Right renal cortex interstitium (tissue), 3 donors: Measurements from ENCODE around the gene FAM78A. TPM values are rescaled to one million over a fixed set of nuclear protein-coding genes. Genes with fewer than 3 reads are reported as not detected.

Source experiments
- DNase-seq, 3 donors: peaks; one replicate each; pipeline ENCODE4 v3.0.0-alpha.2; 2013; ENCODE audit warnings: low read depth in 3 of 3, low spot score in 2 of 3
- polyA plus RNA-seq, 3 donors: library from polyadenylated mRNA; unstranded; fragments of 120-200 nt; gene quantifications; one replicate each; pipeline ENCODE4 v1.2.1, GENCODE V29; 2013; ENCODE audit not compliant: insufficient read length in 3 of 3

FAM78A gene, protein sequence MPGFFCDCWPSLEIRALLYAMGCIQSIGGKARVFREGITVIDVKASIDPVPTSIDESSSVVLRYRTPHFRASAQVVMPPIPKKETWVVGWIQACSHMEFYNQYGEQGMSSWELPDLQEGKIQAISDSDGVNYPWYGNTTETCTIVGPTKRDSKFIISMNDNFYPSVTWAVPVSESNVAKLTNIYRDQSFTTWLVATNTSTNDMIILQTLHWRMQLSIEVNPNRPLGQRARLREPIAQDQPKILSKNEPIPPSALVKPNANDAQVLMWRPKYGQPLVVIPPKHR
- polyA plus RNA-seq, result 1 to 10 TPM; 2.3 to 3.1 (median 2.5) TPM

DNA sequence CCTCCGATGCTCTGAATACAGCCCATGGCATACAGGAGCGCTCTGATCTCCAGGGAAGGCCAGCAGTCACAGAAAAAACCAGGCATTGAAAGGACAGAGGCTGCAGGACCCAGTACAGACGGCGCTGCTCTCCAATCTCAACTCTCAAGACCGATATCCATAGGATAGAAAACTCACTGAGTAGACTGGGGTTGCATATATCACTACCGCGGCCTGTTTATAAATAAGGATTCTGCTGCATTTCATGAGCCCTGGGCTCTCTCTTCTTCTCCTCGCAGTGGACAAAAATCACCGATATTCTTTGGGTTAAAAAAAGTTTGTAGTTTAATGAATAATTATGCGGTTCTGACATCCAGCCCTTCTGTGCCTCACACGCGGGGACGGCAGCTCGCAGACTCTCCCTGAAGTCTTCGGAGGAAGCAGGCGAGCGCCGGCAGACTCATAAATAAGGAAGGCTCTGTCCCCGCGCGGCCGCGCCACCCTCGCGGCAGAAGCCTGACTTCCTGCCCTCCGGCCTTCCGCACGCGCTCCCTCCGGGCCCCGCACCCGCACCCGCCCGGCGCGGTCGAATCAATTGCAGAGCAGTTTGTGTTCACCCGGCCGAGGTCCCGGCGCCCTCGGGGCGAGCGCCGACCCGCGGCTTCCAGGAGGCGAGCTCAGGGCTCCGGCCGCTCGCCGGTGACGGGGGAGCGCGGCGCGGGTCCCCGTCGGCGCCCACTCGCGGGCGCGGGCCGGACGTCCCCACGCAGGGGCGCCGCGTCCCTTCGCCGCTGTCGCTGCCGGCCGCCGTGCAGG is at the start of gene FAM78A:
Gene FAM78A, minus strand, starts transcription at position 417 of the 795 bp plus-strand sequence. Its CDS starts 331 bp downstream, at position 86.
- DNase-seq, result no peak

DNA sequence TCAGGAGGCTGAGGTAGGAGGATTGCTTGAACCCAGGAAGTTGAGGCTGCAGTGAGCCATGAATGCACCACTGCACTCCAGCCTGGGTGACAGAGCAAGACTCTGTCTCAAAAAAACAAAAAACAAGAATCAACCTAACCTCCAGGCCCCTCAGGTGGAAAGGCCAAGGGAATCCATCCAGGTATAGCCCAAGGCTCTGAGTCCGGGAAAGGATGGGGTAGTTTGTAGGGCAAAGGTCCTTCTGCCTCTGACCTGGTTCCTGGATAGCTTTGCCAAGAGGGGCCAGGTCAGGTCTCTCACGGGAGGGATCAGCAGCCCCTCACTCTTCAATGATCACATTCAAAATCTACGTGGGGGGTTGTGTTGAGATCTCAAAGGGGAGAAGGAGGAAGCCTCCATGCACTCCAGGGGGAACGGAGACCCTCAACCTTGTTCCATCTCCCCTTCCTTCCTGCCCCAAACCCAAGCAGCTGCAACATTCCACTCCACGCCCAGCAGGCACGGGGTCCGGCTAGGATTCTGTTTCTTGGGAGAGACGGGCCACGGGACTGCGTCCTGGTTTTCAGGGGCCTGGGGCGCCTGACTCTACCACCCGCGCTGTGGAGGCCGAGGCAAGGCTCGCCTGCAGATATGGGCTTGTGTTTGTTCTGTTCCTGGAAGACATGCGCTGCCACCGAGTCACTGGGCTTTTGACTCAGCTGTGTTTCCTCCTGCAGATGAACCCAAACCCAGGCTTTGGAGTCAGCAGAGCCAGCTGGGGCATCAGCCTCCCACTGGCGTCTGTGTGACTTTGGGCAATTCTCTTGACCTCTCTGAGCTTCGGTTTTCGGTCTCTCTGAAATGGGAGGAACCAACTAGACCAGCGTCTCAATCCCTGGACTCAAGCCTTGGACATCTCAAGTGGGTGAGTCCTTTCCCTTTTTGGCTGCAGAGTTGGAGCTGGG is 48.7 kb upstream of the FAM78A start:
- no peak for DNase-seq

DNA sequence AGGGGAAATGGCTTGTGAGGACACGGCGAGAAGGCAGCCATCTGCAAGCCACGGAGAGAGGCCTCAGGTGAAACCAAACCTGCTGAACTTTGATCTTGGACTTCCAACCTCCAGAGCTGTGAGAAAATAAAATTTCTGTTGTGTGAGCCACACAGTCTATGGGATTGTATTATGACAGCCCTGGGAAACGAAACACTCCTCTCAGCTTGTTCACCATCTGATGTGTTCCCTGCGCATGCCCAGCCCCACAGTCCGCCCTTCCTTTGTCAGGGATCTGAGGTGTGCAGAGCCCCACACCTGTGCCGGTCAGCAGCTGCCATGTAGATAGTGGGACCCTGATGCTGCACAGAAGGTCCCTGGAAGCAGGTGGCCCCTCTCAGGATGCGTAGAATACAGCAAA is 47.3 kb upstream of the FAM78A start:
- no peak for DNase-seq

DNA sequence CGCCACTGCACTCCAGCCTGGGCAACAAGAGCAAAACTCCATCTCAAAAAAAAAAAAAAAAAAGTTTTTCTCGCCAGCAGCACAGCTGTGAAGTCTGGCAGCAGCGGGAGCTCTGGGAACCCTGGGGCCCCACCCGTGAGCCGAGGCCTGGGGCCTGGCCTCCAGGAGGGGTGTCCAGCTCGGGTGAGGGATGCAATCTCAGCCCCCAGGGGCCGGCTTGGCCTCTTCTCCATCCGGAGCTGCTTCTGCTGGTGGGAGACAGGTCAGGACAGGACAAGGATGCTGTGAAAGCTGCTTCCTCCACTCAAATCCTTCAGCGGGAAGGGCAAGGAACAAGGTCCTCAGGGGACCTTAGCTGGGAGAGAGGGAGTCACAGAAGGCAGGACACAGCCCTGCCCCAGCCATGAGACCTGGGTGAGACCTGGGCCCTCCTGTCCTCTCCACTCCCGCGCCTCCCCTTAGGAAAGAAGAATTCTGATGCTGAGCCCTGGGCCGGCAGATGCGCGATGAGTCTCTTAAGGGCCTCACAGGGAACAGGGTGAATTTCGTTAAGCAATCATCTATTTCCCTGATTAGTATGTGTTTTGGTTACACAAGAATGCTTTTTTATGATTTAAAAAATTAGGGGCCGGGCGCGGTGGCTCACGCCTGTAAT is 43.8 kb upstream of the FAM78A start:
- DNase-seq, result no peak

GRCh38 chr9:131319486-131319885 is 43.2 kb upstream of the FAM78A start:
- DNase-seq, result no peak

GRCh38 chr9:131318231-131319085 is 42.1 kb upstream of the FAM78A start:
- DNase-seq, result no peak

GRCh38 chr9:131312822-131313770 is 36.8 kb upstream of the FAM78A start:
- no peak for DNase-seq

DNA sequence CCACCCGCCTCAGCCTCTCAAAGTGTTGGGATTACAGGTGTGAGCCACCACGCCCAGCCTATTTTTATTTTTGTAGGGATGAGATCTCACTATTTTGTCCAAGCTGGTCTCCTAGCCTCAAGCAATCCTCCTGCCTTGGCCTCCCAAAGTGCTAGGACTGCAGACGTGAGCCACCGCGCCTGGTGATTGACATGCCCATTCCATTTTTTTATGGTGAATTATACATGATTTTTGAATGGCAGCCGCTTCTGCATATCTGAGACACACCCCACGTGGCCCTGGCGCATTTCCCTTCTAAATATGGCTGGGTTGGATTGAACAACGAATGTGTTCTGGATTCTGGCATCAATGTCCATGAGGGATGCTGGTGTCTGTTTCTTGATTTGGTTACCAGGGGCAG is 35.9 kb upstream of the FAM78A start:
- no peak for DNase-seq

- no peak for DNase-seq
These were observed 34.7 kb upstream of the FAM78A start for GRCh38 chr9:131310833-131311554.

DNA sequence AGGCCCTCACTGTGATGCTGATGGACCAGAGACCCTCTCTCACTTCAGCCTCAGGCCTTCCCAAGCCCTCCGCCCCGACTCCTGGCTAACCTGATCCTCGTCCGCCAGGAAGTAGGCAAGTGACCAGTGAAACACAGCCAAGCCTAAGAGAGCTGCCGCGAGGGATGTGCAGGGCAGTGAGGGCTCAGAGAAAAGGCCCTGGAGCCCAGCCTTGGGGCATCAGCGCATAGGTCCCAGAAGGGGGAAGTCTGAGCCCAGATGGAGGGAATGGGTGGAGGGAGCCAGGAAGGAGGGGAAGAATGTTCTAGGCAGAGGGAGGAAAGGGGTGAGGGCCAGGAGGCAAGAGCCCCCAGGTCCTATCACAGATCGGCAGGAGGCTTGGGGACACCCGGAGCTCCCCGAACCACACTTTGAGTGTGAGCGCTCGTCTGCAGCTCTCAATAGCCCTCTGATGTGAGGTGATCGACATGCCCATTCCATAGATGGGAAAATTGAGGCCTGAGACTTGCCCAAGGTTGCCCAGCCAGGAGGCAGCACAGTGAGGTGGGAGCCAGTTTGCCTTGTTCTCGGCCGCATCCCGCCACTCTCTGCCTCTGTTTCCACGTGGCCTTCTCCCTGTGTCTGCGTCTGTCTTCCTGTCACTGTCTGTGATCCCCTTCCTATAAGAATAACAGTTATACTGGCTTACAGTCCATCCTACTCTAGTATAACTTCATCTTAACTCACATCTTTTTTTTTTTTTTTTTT is 33.4 kb upstream of the FAM78A start:
- DNase-seq, result no peak

GRCh38 chr9:131308906-131309529 is 32.7 kb upstream of the FAM78A start:
- DNase-seq, result no peak

GRCh38 chr9:131308452-131308851 is 32.1 kb upstream of the FAM78A start:
- DNase-seq, result no peak

- DNase-seq, result no peak
These were observed 31.7 kb upstream of the FAM78A start for GRCh38 chr9:131307974-131308373.

GRCh38 chr9:131306397-131307004 is 30.2 kb upstream of the FAM78A start:
- DNase-seq, result no peak

DNA sequence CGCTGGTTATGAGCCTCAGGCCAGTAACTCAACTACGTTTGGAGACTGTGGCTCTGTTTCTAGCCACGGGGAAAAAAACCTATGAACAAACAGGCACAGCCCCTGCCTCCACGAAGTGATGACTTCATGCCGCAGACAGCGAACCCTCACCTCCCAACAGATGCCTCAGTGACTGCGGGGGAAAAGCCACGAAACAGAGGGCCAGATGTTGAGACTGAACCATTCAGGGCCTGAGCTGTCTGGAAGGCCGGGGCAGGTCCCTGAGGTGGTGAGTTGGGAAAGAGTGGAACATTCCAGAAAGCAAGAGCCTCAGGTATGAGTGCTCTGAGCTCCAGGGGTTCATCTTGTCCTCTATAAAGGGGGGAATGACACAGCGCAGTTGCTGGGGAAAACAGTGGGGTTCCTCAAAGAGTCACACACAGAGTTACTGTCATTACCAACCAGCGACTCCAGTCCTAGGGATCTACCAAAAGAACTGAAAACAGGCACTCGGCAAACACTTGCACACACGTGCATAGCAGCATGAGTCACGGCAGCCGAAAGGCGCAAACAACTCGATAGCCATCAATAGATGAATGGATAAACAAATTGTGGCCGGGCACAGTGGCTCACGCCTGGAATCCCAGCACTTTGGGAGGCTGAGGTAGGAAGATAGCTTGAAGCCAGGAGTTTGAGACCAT is 28.5 kb upstream of the FAM78A start:
- no peak for DNase-seq
